ENCODE data around the gene PARM1. TPM values are rescaled to one million over a fixed set of nuclear protein-coding genes. Genes with fewer than 3 reads are reported as not detected.

The PARM1 gene
- 10 to 100 TPM in 4 of 5 donors, 1 to 10 TPM in 1; 1.8 to 24.6 (median 19.3) TPM for total RNA-seq
- polyA plus RNA-seq, result 1 to 10 TPM; 2.4 to 5.1 (median 2.4) TPM
- long read RNA-seq, donor 1, full-length matches to known transcripts, result 3 of 10 reads
- long read RNA-seq, donor 1, partial matches to known transcripts, result 7 of 10 reads
- long read RNA-seq, donor 1, other reads (novel, unspliced or antisense), result 0 of 10 reads
- long read RNA-seq, donor 2, full-length matches to known transcripts, result 4 of 13 reads
- long read RNA-seq, donor 2, partial matches to known transcripts, result 9 of 13 reads
- long read RNA-seq, donor 2, other reads (novel, unspliced or antisense), result 0 of 13 reads
- long read RNA-seq, donor 3, full-length matches to known transcripts, result 2 of 2 reads
- long read RNA-seq, donor 3, partial matches to known transcripts, result 0 of 2 reads
- long read RNA-seq, donor 3, other reads (novel, unspliced or antisense), result 0 of 2 reads
- long read RNA-seq, donor 4, full-length matches to known transcripts, result 1 of 1 reads
- long read RNA-seq, donor 4, partial matches to known transcripts, result 0 of 1 reads
- long read RNA-seq, donor 4, other reads (novel, unspliced or antisense), result 0 of 1 reads
- long read RNA-seq, donor 5, full-length matches to known transcripts, result 5 of 11 reads
- long read RNA-seq, donor 5, partial matches to known transcripts, result 6 of 11 reads
- long read RNA-seq, donor 5, other reads (novel, unspliced or antisense), result 0 of 11 reads
- long read RNA-seq, donor 6, result 0 reads
- long read RNA-seq, donor 7, full-length matches to known transcripts, result 11 of 33 reads
- long read RNA-seq, donor 7, partial matches to known transcripts, result 22 of 33 reads
- long read RNA-seq, donor 7, other reads (novel, unspliced or antisense), result 0 of 33 reads
- long read RNA-seq, donor 8, result 0 reads
- long read RNA-seq, donor 9, full-length matches to known transcripts, result 2 of 9 reads
- long read RNA-seq, donor 9, partial matches to known transcripts, result 7 of 9 reads
- long read RNA-seq, donor 9, other reads (novel, unspliced or antisense), result 0 of 9 reads
- long read RNA-seq, donor 10, full-length matches to known transcripts, result 1 of 1 reads
- long read RNA-seq, donor 10, partial matches to known transcripts, result 0 of 1 reads
- long read RNA-seq, donor 10, other reads (novel, unspliced or antisense), result 0 of 1 reads

- WGBS, 5 donors, result 0 to 2% (median 1%) methylated on average over 29 to 64 of the region's 64 CpGs
- peak; percentile 94 to 95 for DNase-seq
- intact Hi-C loops (cut with DNase I; ENCODE audit: low total_unique reads), result no loop called here
- Histone ChIP-seq H3K4me3 (peak within 1 kb of the TSS; percentile 61 to 73 (median 68)), H3K27me3 (peaks cover 0 to 34% (median 12%) of the 10 kb centered on the region in 3 donors), H3K36me3 (no peaks in the 10 kb centered on the region), H3K9me3 (no peaks in the 10 kb centered on the region), H3K4me1 (peaks cover 4 to 29% (median 23%) of the 10 kb centered on the region in 4 donors), H3K27ac (peak within 1 kb of the TSS; percentile 31 to 81 (median 78))
- no peak for TF ChIP-seq EP300 (IDR thresholded peaks at IDR 0.05)
- TF ChIP-seq CTCF (IDR thresholded peaks at IDR 0.05), result peak in 5 of 7 experiments; percentile 49 to 74 (median 58)
- TF ChIP-seq POLR2AphosphoS5 (IDR thresholded peaks at IDR 0.05), result peak in 2 of 3 donors; percentile 44 to 71
Observed at GRCh38 chr4:74932832-74933561, at the start of gene PARM1. Gene PARM1 (plus strand): TSS chr4:74933116. CDS start chr4:74933328, 212 bp downstream.

GRCh38 chr4:74884266-74884665 is 48.6 kb upstream of the PARM1 start:
- Histone ChIP-seq H3K4me1 (no peaks in the 10 kb centered on the region), H3K27ac (no peak overlapping the region), H3K4me3 (no peak overlapping the region), H3K36me3 (no peaks in the 10 kb centered on the region), H3K27me3 (no peaks in the 10 kb centered on the region), H3K9me3 (no peaks in the 10 kb centered on the region)
- intact Hi-C loops (cut with DNase I; ENCODE audit: low total_unique reads), result no loop called here
- 27 to 48% (median 40%) methylated on average over 2 of the region's 2 CpGs for WGBS, 5 donors
- DNase-seq, result peak in 1 of 2 donors; percentile 30
- no peak for TF ChIP-seq POLR2A (IDR thresholded peaks at IDR 0.05)
- TF ChIP-seq EP300 (IDR thresholded peaks at IDR 0.05), result no peak
- TF ChIP-seq POLR2AphosphoS5 (IDR thresholded peaks at IDR 0.05), result no peak
- TF ChIP-seq CTCF (IDR thresholded peaks at IDR 0.05), result no peak

GRCh38 chr4:74886484-74886883 is 46.4 kb upstream of the PARM1 start:
- no peaks in the 10 kb centered on the region for H3K27me3 ChIP-seq
- WGBS, 5 donors, result 88 to 94% (median 89%) methylated on average over 4 of the region's 4 CpGs
- intact Hi-C loops (cut with DNase I; ENCODE audit: low total_unique reads), result no loop called here
- H3K27ac ChIP-seq, result no peak overlapping the region
- no peaks in the 10 kb centered on the region for H3K4me1 ChIP-seq
- no peak overlapping the region for H3K4me3 ChIP-seq
- TF ChIP-seq POLR2A (IDR thresholded peaks at IDR 0.05), result no peak
- no peak for TF ChIP-seq EP300 (IDR thresholded peaks at IDR 0.05)
- no peak for DNase-seq
- H3K36me3 ChIP-seq, result no peaks in the 10 kb centered on the region
- H3K9me3 ChIP-seq, result no peaks in the 10 kb centered on the region

- Histone ChIP-seq H3K36me3 (no peaks in the 10 kb centered on the region), H3K4me3 (no peak overlapping the region), H3K27me3 (no peaks in the 10 kb centered on the region), H3K27ac (no peak overlapping the region), H3K4me1 (peaks cover 0 to 9% (median 0%) of the 10 kb centered on the region in 4 donors), H3K9me3 (no peaks in the 10 kb centered on the region)
- no peak for TF ChIP-seq POLR2A (IDR thresholded peaks at IDR 0.05)
- no peak for TF ChIP-seq CTCF (IDR thresholded peaks at IDR 0.05)
- TF ChIP-seq EP300 (IDR thresholded peaks at IDR 0.05), result no peak
- no peak for TF ChIP-seq POLR2AphosphoS5 (IDR thresholded peaks at IDR 0.05)
- WGBS, 5 donors, result 68 to 75% (median 71%) methylated on average over 5 of the region's 5 CpGs
- intact Hi-C loops (cut with DNase I; ENCODE audit: low total_unique reads), result no loop called here
- no peak for DNase-seq
Observed at GRCh38 chr4:74890341-74890740, 42.6 kb upstream of the PARM1 start.
